ENCODE results near the gene MS4A5.

The MS4A5 gene

GRCh38 chr11:60485987-60486386 is 56.6 kb downstream of the MS4A5 start:
- no peak for DNase-seq

GRCh38 chr11:60492488-60493009 is 63.2 kb downstream of the MS4A5 start, which contains the start of gene MS4A12:
Gene MS4A12, plus strand, starts transcription at chr11:60492778. Its CDS starts 4,541 bp downstream, at chr11:60497319.
- DNase-seq = no peak

GRCh38 chr11:60493454-60493853 is 64.1 kb downstream of the MS4A5 start:
- DNase-seq = no peak
